Stimulated activated CD4-positive, alpha-beta T cell treated with anti-CD3 and anti-CD28 coated beads, TNF-alpha, amount 100 ng/mL, for 24 hours (primary cell): ENCODE data around the gene DNAJC30.
A peak's percentile ranks its signal among the peaks of the same experiment; 100 is the strongest.
"Not testable (repeated sequence)": the region's sequence is repeated elsewhere in the genome, so short reads cannot be mapped to it uniquely, and the experiment has no call there.

Source experiments
- DNase-seq, 3 experiments: peaks; one replicate each; pipeline ENCODE4 v3.0.0-alpha.2; 2020; ENCODE audit warnings: low read depth in 3 of 3

Gene DNAJC30

GRCh38 chr7:73683056-73683787, at the start of gene DNAJC30, which contains the start of gene BUD23:
DNAJC30 (minus strand) TSS chr7:73683453; CDS start chr7:73683423, 30 bp downstream.
BUD23 (plus strand) TSS chr7:73683597; CDS start chr7:73683626, 29 bp downstream.
- DNase-seq, result peak; percentile 95 to 99 (median 97)

- no peak for DNase-seq
Measured at GRCh38 chr7:73732397-73732796, 49.1 kb upstream of the DNAJC30 start.

GRCh38 chr7:73730485-73730884, 47.2 kb upstream of the DNAJC30 start:
- DNase-seq, result no peak

- DNase-seq, result no peak
Measured at GRCh38 chr7:73728551-73728950, 45.3 kb upstream of the DNAJC30 start.

DNA sequence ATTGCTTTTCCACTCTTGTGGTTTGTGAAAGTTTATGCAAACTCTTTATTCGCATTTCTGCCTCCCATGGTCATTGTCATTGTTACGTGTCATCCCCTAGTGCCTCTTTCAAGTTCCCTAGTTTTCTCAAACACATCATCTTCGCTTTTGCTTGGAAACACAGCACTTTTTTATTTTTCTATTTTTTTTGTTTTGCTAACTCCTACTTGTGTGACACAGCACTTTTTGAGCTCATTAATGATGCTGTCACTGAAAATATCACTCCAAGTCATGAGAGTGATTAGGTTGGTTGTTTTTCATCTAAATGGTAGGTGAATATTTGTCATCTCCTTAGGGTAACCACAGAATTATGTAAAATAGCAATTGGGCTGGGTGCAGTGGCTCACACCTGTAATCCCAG, 44.7 kb upstream of the DNAJC30 start:
- DNase-seq, result no peak

DNA sequence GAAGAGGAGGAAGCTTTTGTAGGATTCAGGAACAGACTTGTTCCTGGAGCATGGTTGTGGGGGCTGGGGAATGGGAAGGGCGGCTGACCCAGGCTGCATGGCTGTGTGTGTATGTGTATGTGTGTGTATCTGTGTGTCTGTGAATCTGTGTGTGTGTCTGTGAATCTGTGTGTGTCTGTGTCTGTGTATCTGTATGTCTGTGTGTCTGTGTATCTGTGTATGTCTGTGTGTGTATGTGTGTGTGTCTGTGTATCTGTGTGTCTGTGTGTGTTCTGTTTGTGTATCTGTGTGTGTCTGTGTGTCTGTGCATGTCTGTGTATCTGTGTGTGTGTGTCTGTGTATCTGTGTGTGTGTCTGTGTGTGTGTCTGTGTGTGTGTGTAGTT, 42.8 kb upstream of the DNAJC30 start:
- DNase-seq, result no peak

DNA sequence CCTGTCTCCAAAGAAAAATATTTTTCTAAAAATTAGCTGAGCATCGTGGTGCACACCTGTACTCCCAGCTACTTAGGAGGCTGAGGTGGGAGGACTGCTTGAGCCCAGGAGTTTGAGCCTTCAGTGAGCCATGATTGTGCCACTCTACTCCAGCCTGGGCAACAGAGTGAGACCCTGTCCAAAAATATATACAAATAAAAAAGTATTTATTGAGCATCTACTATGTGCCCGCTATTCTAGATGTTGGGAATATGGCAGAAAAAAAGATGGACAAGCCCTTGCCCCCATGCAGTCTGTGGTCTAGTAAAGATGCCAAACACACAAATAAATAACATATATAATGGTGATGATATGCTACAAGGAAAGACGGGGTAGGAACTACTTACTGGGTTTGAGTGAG, 40.6 kb upstream of the DNAJC30 start:
- no peak for DNase-seq

DNA sequence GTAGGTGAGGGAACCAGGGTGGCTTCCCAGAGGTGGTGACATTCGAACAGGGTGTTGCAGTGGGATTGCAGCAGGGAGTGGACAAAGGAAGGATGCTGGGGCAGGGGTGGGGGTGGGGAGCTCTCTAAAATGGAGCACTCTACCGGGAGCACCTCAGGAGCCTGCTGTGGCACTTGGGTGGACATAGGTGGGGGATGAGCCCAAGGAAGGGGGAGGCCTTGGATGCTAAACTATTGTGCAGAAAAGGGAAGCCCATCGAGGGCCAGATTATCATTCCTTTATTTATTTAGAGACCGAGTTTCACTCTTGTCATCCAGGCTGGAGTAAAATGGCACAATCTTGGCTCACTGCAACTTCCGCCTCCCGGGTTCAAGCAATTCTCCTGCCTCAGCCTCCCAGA, 39.5 kb upstream of the DNAJC30 start:
- no peak for DNase-seq

GRCh38 chr7:73722182-73722581, 38.9 kb upstream of the DNAJC30 start:
- not testable (repeated sequence) for DNase-seq

GRCh38 chr7:73721377-73721817, 38.1 kb upstream of the DNAJC30 start:
- no peak for DNase-seq

DNA sequence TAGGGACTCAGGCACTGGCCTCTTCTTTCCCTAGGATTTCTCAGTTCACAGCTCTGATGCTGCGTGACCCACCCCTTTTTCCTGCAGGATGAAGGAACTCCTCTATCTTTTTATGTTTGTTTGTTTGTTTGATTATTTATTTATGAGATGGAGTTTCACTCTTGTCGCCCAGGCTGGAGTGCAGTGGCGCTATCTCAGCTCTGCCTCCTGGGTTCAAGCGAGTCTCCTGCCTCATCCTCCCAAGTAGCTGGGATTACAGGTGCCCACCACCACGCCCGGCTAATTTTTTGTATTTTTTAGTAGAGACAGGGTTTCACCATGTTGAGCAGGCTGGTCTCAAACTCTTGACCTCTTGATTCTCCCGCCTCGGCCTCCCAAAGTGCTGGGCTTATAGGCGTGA, 37.2 kb upstream of the DNAJC30 start:
- DNase-seq, result not testable (repeated sequence)

DNA sequence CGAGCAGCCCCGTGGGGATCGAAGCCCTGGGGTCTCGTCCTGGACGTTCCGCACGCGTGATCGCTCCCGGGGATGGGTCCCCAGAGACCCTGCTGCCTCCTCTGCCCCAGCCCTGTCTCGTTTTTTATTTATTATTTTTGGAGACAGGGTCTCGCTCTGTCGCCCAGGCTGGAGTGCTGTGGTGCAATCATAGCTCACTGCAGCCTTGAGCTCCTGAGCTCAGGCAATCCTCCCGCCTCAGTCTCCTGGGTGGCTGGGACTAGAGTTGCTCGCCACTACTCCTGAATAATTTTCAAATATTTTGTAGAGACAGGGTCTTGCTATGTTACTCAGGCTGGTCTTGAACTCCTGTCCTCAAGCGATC, 36.5 kb upstream of the DNAJC30 start:
- no peak for DNase-seq

- DNase-seq, result peak; percentile 28 to 65 (median 62)
Measured at GRCh38 chr7:73718905-73719805, 35.9 kb upstream of the DNAJC30 start, which contains the start of gene STX1A. STX1A (minus strand) TSS chr7:73719669; CDS start chr7:73719631, 38 bp downstream.

DNA sequence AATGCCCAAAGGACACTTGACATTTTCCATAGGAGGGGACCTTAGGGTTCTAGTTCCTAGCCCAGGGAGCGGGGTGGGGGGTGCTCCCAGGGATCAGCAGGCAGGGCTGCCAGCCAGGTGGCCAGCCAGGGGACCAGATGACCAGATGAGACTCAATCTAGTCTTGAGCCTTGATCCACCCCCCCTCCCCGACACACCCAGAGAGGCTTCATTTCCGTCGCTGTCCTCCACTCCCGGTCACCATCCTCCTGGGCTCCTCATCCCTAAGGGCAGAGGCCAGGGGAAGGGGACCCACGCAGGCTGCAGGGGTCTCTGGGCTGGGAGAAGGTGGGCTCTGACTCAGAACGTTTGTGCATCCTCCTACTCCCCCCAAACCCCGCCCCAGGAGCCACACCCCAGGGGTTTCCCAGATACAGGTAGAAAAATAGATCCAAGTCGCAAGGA, 35.2 kb upstream of the DNAJC30 start:
- no peak for DNase-seq

- peak; percentile 48 to 79 (median 67) for DNase-seq
Measured at GRCh38 chr7:73717991-73718405, 34.7 kb upstream of the DNAJC30 start.

GRCh38 chr7:73717025-73717807, 34.0 kb upstream of the DNAJC30 start:
- DNase-seq, result no peak

DNA sequence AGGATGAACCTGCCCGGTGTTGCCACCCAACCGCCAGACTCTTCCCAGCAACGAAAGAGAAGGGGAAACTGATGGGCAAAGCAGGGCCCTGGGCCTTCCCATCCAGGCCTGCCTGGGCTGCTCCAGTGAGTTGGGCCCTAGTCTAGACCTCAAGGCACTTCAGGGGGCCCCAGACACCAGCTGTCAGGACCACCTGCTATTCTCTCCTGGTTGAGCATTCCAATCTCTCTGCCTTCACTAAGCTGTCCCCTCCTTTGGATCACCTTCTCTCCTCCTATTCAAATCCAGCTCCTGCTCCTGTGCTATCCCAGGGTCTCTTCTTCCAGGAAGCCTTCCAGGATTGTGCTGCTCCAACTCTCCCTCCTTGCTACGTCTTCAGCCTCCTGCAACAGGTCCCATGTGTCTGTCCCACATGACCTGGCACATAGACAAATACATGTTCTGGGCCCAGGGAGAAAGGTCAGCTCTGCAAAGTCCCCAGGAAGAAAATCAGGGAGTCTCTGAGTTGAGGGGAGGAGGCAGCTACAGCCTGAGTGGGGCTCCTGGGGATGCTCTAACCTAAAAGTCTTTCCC, 33.2 kb upstream of the DNAJC30 start:
- DNase-seq, result no peak

DNA sequence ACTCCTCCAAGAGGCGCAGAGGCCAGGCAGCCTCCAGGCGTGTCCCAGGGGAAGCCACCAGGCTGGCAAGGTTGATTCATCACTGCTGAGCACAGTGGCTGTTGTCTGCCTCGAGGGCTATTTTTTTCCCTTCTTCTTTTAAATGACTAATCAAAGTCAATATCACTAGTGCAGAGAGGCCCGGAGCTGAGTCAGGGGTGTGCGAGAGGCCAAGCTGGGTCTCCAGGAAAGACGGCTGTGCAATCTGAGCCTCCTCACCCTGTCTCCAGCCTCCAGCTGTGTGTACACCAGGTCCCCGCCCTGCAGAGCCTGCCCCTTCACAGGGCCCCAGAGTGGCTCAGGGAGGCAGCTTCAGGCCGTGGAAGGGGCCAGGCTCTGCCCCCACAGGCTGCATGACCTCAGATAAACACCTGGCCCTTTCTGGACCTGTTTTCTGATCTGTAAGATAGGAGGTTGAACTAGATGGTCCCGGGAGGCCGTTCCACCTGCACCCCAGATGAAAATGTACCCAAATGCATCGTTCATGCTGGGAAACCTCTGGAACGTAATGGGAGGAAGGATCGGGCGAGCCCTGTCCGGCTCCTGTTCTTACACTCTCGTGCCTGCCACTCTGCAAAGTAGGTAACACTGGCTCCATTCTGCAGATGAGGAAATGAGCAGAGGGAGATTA, 32.5 kb upstream of the DNAJC30 start:
- DNase-seq, result peak; percentile 35 to 78 (median 38)

GRCh38 chr7:73713319-73713718, 30.1 kb upstream of the DNAJC30 start:
- not testable (repeated sequence) for DNase-seq

DNA sequence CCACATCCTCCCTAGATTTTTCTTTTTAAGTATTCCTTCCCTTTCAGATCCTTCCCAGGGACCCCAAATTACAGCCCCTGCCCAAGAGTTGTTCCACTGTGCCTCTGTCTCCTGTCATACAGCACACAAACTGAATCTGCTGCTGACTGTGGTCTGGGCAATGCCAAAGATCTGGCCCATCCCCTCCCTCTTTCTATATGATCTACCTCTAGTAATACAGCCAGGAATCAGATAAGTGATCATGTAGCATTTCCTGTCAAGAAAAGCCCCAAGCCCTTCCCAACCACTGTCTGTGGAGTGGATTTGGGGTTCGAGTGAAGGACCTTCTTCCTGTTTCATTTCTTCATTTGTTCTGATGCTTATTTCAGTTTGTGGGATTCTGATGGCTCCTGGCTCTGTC, 29.5 kb upstream of the DNAJC30 start:
- DNase-seq, result no peak
